ENCODE measurements around the gene LOXL1.

LOXL1 gene

DNA sequence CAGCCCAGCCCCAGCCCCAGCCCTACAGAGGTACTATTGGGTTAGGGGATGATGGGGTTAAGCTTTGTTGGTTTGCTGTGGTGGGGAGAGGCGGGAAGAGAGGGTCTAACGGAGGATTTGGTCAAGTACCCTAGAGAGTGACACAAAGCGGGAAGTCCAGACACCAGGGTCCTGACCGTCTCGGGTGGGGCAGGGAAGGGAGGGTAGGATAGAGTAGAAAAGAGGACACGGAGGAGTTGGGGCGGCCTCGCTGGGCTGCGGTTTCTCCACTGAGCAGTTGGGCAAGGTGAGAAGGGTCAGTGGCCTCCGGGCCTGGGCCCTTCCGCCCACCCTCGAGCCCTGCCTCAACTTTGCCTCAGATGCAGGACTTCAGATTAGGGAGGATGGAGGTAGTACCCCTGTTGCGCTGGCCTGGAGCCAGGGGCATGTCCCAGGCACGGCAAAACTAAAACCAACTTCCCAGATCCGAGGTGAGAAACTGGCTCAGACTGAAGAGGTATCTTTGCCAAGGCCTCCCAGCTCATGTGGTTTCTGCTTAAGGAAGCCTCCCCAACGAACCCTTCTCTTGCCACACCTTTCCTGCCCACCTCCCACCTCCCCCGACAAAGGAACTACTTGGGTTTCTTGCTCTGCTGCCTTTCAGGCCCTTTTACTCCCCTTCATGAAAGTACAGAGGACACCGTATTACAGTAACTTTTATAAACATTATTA, 68.8 kb downstream of the LOXL1 start:
- peak; percentile 43 for DNase-seq (ENCODE audit: low read depth)

GRCh38 chr15:73996267-73996666, 70.0 kb downstream of the LOXL1 start:
- DNase-seq (ENCODE audit: low read depth), result no peak

DNA sequence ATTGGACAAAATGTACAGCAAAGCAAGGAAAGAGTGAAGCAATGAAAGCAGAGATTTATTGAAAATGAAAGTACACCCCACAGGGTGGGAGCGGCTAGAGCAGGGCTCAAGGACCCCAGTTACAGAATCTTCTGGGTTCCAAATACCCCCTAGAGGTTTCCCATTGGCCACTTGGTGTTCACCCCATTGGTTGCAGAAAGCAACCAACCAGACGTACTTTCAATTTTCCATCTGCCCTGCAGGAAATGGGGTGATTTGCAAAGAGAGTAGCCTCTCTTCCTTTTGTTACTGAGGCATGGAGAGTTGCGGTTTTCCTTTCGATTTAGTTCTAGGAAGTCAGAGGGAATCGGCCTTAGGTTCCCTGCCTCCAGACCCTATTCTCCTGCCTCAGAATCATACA, 70.7 kb downstream of the LOXL1 start:
- no peak for DNase-seq (ENCODE audit: low read depth)

DNA sequence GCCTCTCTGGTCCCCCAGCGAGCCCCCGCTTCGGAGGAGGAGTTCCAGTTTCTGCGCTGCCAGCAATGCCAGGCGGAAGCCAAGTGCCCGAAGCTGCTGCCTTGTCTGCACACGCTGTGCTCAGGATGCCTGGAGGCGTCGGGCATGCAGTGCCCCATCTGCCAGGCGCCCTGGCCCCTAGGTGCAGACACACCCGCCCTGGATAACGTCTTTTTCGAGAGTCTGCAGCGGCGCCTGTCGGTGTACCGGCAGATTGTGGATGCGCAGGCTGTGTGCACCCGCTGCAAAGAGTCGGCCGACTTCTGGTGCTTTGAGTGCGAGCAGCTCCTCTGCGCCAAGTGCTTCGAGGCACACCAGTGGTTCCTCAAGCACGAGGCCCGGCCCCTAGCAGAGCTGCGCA, 71.7 kb downstream of the LOXL1 start:
- DNase-seq (ENCODE audit: low read depth), result no peak
